Measurements from ENCODE around the gene PKDCC. TPM values are rescaled to one million over a fixed set of nuclear protein-coding genes. Genes with fewer than 3 reads are reported as not detected.
A peak's percentile ranks its signal among the peaks of the same experiment; 100 is the strongest.

PKDCC gene
- total and polyA plus RNA-seq, 2 of the 13 experiments (the other 11 are each of a cell fraction or from before 2014, with no cell fraction given) = 52.6 to 58.8 TPM

DNA sequence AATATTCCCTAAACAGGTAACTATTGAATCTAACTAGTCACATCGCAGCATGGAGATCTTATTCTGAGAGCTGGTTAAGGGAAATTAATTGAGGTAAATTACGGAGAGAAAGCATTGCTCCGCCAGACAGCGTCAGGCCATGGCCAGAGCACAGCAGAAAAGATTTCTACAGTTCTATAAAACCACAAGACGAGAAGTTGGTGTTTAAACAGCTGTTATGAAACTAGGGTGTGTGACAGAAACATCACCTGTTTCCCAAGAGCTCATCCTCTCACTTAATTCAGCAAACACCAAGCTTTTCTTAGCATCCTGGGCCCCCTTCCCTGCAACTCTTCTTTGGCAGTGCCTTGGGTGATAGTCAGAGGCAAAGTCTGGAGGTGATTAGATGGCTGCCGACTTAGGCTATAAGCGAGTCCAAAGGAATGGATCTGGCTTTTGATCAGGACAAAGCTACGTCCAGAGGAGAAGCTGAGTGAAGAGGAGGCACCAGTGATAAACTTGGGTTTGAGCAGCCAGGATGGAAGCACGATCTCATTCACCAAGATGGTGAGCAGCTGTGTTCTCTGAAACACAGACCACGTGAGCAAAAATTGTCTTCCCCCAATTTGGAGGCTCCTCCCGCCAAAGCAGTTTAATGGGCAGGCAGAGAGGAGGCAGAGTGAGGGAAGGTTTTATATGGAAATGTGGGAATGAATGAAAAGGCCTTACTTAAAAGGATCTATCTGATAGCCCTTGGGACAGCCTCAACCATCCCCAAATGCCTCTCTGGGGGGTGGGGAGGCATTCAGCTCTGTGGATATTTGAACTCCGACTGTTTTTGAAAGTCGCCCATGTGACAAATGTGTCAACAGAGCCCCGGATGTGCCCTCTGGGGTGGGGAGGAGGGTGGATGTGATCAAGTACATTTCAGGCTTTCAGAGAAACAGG lies 57.8 kb downstream of the PKDCC start (continued):
- TF ChIP-seq HNF4A (CRISPR knock-in tag; IDR thresholded peaks at IDR 0.05) (peak; percentile 77), NFE2L1 (CRISPR knock-in tag; IDR thresholded peaks at IDR 0.05; ENCODE audit: borderline replicate concordance) (no peak), FOXJ3 (CRISPR knock-in tag; IDR thresholded peaks at IDR 0.05; ENCODE audit: borderline replicate concordance) (peak; percentile 50; the same call in 1 of the 2 replicates), ETV5 (CRISPR knock-in tag; IDR thresholded peaks at IDR 0.05; ENCODE audit: borderline replicate concordance) (peak; percentile 100), CREB3 (CRISPR knock-in tag; IDR thresholded peaks at IDR 0.05) (no peak), ZNF775 (CRISPR knock-in tag; IDR thresholded peaks at IDR 0.05; ENCODE audit: borderline replicate concordance) (no peak; the same call in 1 of the 2 replicates), IRF1 (CRISPR knock-in tag; IDR thresholded peaks at IDR 0.05; ENCODE audit: low read depth) (no peak), ISX (CRISPR knock-in tag; conservative IDR thresholded peaks at IDR 0.05) (no peak), ZBTB49 (CRISPR knock-in tag; IDR thresholded peaks at IDR 0.05; ENCODE audit: borderline replicate concordance) (no peak), ZSCAN30 (CRISPR knock-in tag; IDR thresholded peaks at IDR 0.05) (no peak), GATA4 (IDR thresholded peaks at IDR 0.05; ENCODE audit: borderline replicate concordance, low read depth) (peak; percentile 97), ZNF572 (CRISPR knock-in tag; IDR thresholded peaks at IDR 0.05) (no peak; the same call in 1 of the 2 replicates)
- TF ChIP-seq, protein P1, sequence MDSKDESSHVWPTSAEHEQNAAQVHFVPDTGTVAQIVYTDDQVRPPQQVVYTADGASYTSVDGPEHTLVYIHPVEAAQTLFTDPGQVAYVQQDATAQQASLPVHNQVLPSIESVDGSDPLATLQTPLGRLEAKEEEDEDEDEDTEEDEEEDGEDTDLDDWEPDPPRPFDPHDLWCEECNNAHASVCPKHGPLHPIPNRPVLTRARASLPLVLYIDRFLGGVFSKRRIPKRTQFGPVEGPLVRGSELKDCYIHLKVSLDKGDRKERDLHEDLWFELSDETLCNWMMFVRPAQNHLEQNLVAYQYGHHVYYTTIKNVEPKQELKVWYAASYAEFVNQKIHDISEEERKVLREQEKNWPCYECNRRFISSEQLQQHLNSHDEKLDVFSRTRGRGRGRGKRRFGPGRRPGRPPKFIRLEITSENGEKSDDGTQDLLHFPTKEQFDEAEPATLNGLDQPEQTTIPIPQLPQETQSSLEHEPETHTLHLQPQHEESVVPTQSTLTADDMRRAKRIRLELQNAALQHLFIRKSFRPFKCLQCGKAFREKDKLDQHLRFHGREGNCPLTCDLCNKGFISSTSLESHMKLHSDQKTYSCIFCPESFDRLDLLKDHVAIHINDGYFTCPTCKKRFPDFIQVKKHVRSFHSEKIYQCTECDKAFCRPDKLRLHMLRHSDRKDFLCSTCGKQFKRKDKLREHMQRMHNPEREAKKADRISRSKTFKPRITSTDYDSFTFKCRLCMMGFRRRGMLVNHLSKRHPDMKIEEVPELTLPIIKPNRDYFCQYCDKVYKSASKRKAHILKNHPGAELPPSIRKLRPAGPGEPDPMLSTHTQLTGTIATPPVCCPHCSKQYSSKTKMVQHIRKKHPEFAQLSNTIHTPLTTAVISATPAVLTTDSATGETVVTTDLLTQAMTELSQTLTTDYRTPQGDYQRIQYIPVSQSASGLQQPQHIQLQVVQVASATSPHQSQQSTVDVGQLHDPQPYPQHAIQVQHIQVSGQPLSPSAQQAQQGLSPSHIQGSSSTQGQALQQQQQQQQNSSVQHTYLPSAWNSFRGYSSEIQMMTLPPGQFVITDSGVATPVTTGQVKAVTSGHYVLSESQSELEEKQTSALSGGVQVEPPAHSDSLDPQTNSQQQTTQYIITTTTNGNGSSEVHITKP (CRISPR knock-in tag; IDR thresholded peaks at IDR 0.05; ENCODE audit: low read depth) = 0 out of 2 replicates have a peak, but pooled peaks have one; percentile 51
- TF ChIP-seq, protein P2, sequence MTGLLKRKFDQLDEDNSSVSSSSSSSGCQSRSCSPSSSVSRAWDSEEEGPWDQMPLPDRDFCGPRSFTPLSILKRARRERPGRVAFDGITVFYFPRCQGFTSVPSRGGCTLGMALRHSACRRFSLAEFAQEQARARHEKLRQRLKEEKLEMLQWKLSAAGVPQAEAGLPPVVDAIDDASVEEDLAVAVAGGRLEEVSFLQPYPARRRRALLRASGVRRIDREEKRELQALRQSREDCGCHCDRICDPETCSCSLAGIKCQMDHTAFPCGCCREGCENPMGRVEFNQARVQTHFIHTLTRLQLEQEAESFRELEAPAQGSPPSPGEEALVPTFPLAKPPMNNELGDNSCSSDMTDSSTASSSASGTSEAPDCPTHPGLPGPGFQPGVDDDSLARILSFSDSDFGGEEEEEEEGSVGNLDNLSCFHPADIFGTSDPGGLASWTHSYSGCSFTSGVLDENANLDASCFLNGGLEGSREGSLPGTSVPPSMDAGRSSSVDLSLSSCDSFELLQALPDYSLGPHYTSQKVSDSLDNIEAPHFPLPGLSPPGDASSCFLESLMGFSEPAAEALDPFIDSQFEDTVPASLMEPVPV (CRISPR knock-in tag; IDR thresholded peaks at IDR 0.05) = 0 out of 2 replicates have a peak, but pooled peaks have one; percentile 5
- TF ChIP-seq, protein P3, sequence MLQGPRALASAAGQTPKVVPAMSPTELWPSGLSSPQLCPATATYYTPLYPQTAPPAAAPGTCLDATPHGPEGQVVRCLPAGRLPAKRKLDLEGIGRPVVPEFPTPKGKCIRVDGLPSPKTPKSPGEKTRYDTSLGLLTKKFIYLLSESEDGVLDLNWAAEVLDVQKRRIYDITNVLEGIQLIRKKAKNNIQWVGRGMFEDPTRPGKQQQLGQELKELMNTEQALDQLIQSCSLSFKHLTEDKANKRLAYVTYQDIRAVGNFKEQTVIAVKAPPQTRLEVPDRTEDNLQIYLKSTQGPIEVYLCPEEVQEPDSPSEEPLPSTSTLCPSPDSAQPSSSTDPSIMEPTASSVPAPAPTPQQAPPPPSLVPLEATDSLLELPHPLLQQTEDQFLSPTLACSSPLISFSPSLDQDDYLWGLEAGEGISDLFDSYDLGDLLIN (CRISPR knock-in tag; IDR thresholded peaks at IDR 0.05; ENCODE audit: borderline replicate concordance) = no peak

Data from HepG2 (cell line).